Activated T-cell treated with anti-CD3 and anti-CD28 coated beads, Interleukin-2, amount 50 U/mL, for 72 hours (primary cell): ENCODE data around the gene TFAP2B. TPM values are rescaled to one million over a fixed set of nuclear protein-coding genes. Genes with fewer than 3 reads are reported as not detected.
A peak's percentile ranks its signal among the peaks of the same experiment; 100 is the strongest.

Source experiments
- ATAC-seq, 2 donors: fragments of 150-1000 bp; cut with Tn5 transposase; replicated peaks in 1 of 2; 2 replicates each; pipeline ENCODE4 v1.10.0; 2021; ENCODE audit warnings: moderate library complexity in 2 of 2, mild to moderate bottlenecking in 1 of 2
- DNase-seq, 2 donors: peaks; one replicate each; pipeline ENCODE4 v3.0.0; 2021 to 2022; ENCODE audit warnings: mixed read lengths in 1 of 2
- H3K27ac Mint-ChIP-seq: one replicate; pipeline ENCODE4 v1.8.0; 2022; ENCODE audit warnings: mild to moderate bottlenecking, moderate library complexity, mixed read lengths
- H3K27me3 Mint-ChIP-seq: one replicate; pipeline ENCODE4 v1.8.0; 2022; ENCODE audit warnings: low read depth, mixed read lengths
- H3K36me3 Mint-ChIP-seq, 2 donors: one replicate each; pipeline ENCODE4 v1.8.0; 2022; ENCODE audit warnings: mixed read lengths in 2 of 2, mild to moderate bottlenecking in 1 of 2; ENCODE audit not compliant: insufficient read depth in 2 of 2
- H3K4me1 Mint-ChIP-seq: one replicate; pipeline ENCODE4 v1.8.0; 2022; ENCODE audit warnings: low read depth, mixed read lengths
- H3K4me3 Mint-ChIP-seq, 2 donors: one replicate each; pipeline ENCODE4 v1.8.0; 2022; ENCODE audit warnings: mild to moderate bottlenecking in 2 of 2, mixed read lengths in 2 of 2, moderate library complexity in 2 of 2
- H3K9me3 Mint-ChIP-seq, 2 donors: one replicate each; pipeline ENCODE4 v1.8.0; 2022; ENCODE audit warnings: mixed read lengths in 2 of 2
- total RNA-seq, 2 donors: library from RNA; stranded (reverse); gene quantifications; one replicate each; pipeline ENCODE4 v1.2.3, GENCODE V29; 2022

Gene TFAP2B
- total RNA-seq, result not detected

GRCh38 chr6:50818673-50819072 is at the start of gene TFAP2B:
TSS of gene TFAP2B (plus strand) at chr6:50818871. CDS start at chr6:50818892, 21 bp downstream.
- Mint-ChIP-seq H3K4me3 (peak within 1 kb of the TSS; percentile 43 to 48), H3K4me1 (peaks cover 12% of the 10 kb centered on the region), H3K27ac (no peak within 1 kb of the TSS), H3K9me3 (no peaks in the 10 kb centered on the region), H3K36me3 (peaks cover 0 to 1% of the 10 kb centered on the region in 2 donors), H3K27me3 (peaks cover 90% of the 10 kb centered on the region)
- ATAC-seq (no peak), DNase-seq (no peak)

- no peak overlapping the region for H3K4me3 Mint-ChIP-seq
- ATAC-seq (no peak), DNase-seq (no peak)
- no peak overlapping the region for H3K27ac Mint-ChIP-seq
- H3K9me3 Mint-ChIP-seq, result peaks cover 0 to 2% of the 10 kb centered on the region in 2 donors
- no peaks in the 10 kb centered on the region for H3K4me1 Mint-ChIP-seq
- no peaks in the 10 kb centered on the region for H3K36me3 Mint-ChIP-seq
- no peaks in the 10 kb centered on the region for H3K27me3 Mint-ChIP-seq
These were observed 40.0 kb upstream of the TFAP2B start for GRCh38 chr6:50778696-50779095.

- Mint-ChIP-seq H3K27ac (no peak overlapping the region), H3K27me3 (no peaks in the 10 kb centered on the region), H3K4me3 (no peak overlapping the region), H3K36me3 (no peaks in the 10 kb centered on the region), H3K9me3 (peaks cover 0 to 2% of the 10 kb centered on the region in 2 donors), H3K4me1 (no peaks in the 10 kb centered on the region)
- no peak for ATAC-seq
- no peak for DNase-seq
These were observed 38.3 kb upstream of the TFAP2B start for GRCh38 chr6:50780382-50780781.

GRCh38 chr6:50785921-50786320 is 32.8 kb upstream of the TFAP2B start:
- no peaks in the 10 kb centered on the region for H3K9me3 Mint-ChIP-seq
- no peak overlapping the region for H3K4me3 Mint-ChIP-seq
- H3K27me3 Mint-ChIP-seq, result no peaks in the 10 kb centered on the region
- no peaks in the 10 kb centered on the region for H3K36me3 Mint-ChIP-seq
- H3K4me1 Mint-ChIP-seq, result no peaks in the 10 kb centered on the region
- no peak for DNase-seq
- no peak overlapping the region for H3K27ac Mint-ChIP-seq
- ATAC-seq, result no peak

DNA sequence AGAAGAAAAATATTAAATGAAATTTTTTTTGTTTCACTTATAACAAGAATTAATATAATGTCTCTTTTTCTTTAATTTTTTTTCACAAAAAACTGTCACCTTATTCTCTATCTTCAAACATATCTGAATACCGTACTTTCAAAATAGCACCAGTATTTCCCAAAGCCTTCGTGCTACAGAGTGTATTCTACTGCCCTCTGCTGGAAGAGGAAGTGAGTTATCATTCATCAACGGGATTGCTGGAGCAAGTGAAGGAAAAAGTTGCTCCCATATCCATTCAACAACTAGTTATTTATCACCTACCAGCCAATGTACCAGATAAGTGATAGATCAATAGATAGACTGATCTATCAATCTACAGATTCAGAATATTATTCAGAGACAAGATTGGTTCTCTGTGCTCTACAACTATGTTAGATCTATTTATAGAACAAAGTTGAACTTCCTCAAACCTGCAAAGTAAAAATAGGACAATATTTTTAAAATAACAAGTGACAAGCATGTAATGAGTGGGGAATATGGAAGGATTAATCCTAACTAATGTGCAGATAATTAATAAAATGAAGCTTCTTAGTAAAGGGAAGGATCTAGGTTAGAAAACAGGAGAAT is 26.7 kb upstream of the TFAP2B start:
- no peaks in the 10 kb centered on the region for H3K9me3 Mint-ChIP-seq
- ATAC-seq, result no peak
- DNase-seq, result peak in 1 of 2 donors; percentile 2
- no peak overlapping the region for H3K27ac Mint-ChIP-seq
- H3K4me1 Mint-ChIP-seq, result no peaks in the 10 kb centered on the region
- H3K4me3 Mint-ChIP-seq, result no peak overlapping the region
- H3K27me3 Mint-ChIP-seq, result peaks cover 6% of the 10 kb centered on the region
- no peaks in the 10 kb centered on the region for H3K36me3 Mint-ChIP-seq

DNA sequence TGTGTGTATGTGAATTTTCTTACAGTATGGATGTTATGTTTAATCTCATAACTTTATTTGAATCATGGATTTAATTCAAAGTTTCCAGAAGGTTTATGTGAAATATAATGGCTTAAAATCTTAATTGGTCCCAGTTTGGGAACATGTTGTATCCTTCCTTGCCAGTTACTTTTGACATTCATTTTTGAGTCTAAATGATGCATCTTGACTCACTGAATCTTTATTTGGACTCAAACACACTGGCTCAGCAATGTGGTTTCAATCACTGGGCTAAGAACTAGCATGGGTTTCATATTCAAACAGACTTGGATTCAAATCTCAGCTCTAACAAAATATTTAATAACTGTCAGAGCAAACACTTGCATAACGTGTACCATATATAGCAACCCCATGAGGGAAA is 25.9 kb upstream of the TFAP2B start:
- H3K36me3 Mint-ChIP-seq, result no peaks in the 10 kb centered on the region
- no peak for DNase-seq
- peaks cover 6% of the 10 kb centered on the region for H3K27me3 Mint-ChIP-seq
- H3K27ac Mint-ChIP-seq, result no peak overlapping the region
- no peaks in the 10 kb centered on the region for H3K4me1 Mint-ChIP-seq
- H3K9me3 Mint-ChIP-seq, result no peaks in the 10 kb centered on the region
- no peak for ATAC-seq
- no peak overlapping the region for H3K4me3 Mint-ChIP-seq

DNA sequence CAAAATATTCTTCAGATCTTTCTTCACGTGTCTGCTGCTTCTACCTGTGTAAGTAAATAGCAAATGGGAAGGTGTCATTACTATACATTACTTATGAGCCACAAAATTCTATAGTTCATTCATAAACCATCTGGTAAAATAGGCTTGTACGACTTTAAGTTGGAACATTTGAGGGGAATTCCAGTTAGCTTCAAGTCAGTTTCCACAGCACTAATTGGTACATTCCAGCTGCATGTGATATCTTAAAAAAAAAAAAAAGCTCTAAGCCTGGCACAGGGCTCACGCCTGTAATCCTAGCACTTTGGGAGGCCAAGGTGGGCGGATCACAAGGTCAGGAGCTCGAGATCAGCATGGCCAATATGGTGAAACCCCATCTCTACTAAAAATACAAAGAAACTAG is 23.1 kb upstream of the TFAP2B start:
- Mint-ChIP-seq H3K4me3 (no peak overlapping the region), H3K27me3 (peaks cover 6% of the 10 kb centered on the region), H3K27ac (no peak overlapping the region), H3K9me3 (no peaks in the 10 kb centered on the region), H3K4me1 (no peaks in the 10 kb centered on the region), H3K36me3 (no peaks in the 10 kb centered on the region)
- DNase-seq (no peak), ATAC-seq (no peak)

DNA sequence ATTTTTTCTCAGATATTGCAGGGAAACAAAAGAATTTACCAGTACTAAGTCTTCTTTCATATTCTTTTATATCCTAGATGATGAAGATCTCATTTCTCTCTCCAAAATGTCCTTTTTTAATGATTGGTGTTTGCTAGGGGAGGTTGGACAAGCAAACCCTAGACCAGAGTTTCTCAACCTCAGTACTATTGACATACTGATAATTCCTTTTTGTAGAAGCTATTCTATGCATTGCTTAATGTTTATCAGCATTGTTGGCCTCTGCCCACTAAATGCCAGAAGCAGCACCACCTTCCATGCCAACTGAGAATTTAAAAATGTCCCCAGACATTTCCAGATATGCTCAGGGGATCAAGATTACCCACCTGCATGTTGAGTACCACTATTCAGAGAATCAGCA is 14.4 kb upstream of the TFAP2B start:
- H3K9me3 Mint-ChIP-seq, result peaks cover 0 to 3% of the 10 kb centered on the region in 2 donors
- no peaks in the 10 kb centered on the region for H3K36me3 Mint-ChIP-seq
- no peak overlapping the region for H3K4me3 Mint-ChIP-seq
- H3K27me3 Mint-ChIP-seq, result no peaks in the 10 kb centered on the region
- H3K27ac Mint-ChIP-seq, result no peak overlapping the region
- no peak for DNase-seq
- H3K4me1 Mint-ChIP-seq, result no peaks in the 10 kb centered on the region
- no peak for ATAC-seq

- H3K36me3 Mint-ChIP-seq, result no peaks in the 10 kb centered on the region
- no peak overlapping the region for H3K4me3 Mint-ChIP-seq
- no peaks in the 10 kb centered on the region for H3K27me3 Mint-ChIP-seq
- no peak for DNase-seq
- no peak overlapping the region for H3K27ac Mint-ChIP-seq
- no peaks in the 10 kb centered on the region for H3K4me1 Mint-ChIP-seq
- peaks cover 0 to 3% of the 10 kb centered on the region in 2 donors for H3K9me3 Mint-ChIP-seq
- no peak for ATAC-seq
These were observed 11.6 kb upstream of the TFAP2B start for GRCh38 chr6:50807035-50807434.

- no peak for DNase-seq
- H3K4me3 Mint-ChIP-seq, result peak overlapping the region; percentile 82 to 92
- ATAC-seq, result no peak
- H3K9me3 Mint-ChIP-seq, result no peaks in the 10 kb centered on the region
- H3K36me3 Mint-ChIP-seq, result no peaks in the 10 kb centered on the region
- H3K4me1 Mint-ChIP-seq, result peaks cover 10% of the 10 kb centered on the region
- H3K27me3 Mint-ChIP-seq, result peaks cover 61% of the 10 kb centered on the region
- no peak overlapping the region for H3K27ac Mint-ChIP-seq
These were observed 3.1 kb upstream of the TFAP2B start for GRCh38 chr6:50815436-50816114.

DNA sequence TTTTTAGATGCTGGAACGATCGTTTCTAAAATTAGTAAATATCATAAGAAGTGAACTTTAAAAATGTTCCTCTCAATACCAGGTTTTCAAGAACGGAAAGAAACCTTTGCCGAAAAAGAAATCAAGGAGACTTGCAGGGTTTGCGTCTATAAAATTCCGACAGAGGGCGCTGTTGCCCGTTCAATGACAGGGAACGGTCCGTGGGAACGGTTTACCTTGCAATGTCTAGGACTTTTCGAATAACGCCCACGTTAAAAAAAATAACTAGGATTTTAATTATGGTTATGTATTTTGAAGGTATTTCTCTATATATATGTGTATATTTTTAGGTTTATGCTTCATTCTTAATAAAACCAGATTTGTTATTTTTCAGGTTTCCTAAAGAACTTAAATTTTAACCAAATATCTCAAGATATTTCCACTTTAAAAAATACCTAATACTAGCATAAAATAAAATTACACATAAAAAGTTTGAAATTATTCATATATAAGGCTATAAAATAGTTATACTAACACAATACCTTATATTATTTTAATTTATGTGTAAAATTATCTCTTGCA is 2.5 kb upstream of the TFAP2B start:
- H3K4me3 Mint-ChIP-seq, result peak overlapping the region; percentile 82 to 92
- peaks cover 12% of the 10 kb centered on the region for H3K4me1 Mint-ChIP-seq
- H3K9me3 Mint-ChIP-seq, result no peaks in the 10 kb centered on the region
- no peak overlapping the region for H3K27ac Mint-ChIP-seq
- H3K36me3 Mint-ChIP-seq, result no peaks in the 10 kb centered on the region
- peaks cover 67% of the 10 kb centered on the region for H3K27me3 Mint-ChIP-seq
- no peak for ATAC-seq
- peak; percentile 63 to 70 for DNase-seq

DNA sequence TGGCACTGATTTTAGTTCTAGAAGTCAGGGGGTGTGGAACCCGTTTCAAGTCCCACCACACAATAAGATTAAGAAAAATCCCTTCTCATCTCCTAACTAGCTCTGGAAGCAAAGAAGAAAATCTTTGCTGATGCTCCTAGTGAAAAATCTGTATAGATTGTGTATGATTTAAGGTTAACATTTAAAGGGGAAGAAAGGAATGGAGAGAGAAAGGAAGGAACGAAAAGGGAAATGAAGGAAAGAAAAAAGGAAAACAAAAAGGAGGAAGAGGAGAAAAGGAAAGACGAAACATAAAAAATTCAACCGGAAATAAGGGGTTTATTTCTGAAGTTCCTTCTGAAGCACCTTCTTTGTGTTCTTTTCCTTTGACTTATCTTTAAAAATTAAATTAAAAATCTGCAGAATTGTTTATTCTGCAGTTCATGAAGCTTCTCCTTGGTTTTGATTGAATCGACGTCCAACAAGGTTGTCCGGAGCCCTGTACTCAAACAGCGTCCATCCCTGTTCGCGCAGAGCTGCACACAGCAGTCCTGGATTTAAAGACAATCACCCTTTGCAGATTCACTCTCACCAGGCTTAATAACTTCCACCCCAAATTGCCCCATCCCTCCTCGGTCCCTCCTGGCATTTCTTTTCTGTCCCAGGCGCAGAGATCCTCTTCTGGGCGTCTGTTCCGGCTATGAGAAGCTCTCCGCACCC is 1.6 kb upstream of the TFAP2B start:
- no peak overlapping the region for H3K4me3 Mint-ChIP-seq
- ATAC-seq, result no peak
- peaks cover 76% of the 10 kb centered on the region for H3K27me3 Mint-ChIP-seq
- DNase-seq, result no peak
- H3K4me1 Mint-ChIP-seq, result peaks cover 12% of the 10 kb centered on the region
- no peaks in the 10 kb centered on the region for H3K36me3 Mint-ChIP-seq
- no peaks in the 10 kb centered on the region for H3K9me3 Mint-ChIP-seq
- H3K27ac Mint-ChIP-seq, result peak overlapping the region; percentile 65

GRCh38 chr6:50817646-50817950 is 1.1 kb upstream of the TFAP2B start:
- H3K27me3 Mint-ChIP-seq, result peaks cover 81% of the 10 kb centered on the region
- DNase-seq (no peak), ATAC-seq (no peak)
- no peaks in the 10 kb centered on the region for H3K36me3 Mint-ChIP-seq
- peaks cover 12% of the 10 kb centered on the region for H3K4me1 Mint-ChIP-seq
- H3K9me3 Mint-ChIP-seq, result no peaks in the 10 kb centered on the region
- no peak overlapping the region for H3K4me3 Mint-ChIP-seq
- H3K27ac Mint-ChIP-seq, result no peak overlapping the region
